RWPE2 (cell line): ENCODE results near the gene SLC38A4.

ENCODE experiments used
- ATAC-seq: fragments of 200-7000 bp; cut with Tn5 transposase; 3 replicates; pipeline ENCODE4 v1.9.1; 2021; ENCODE audit warnings: low read depth
- DNase-seq: peaks from one replicate; pipeline ENCODE4 v3.0.0-alpha.2; 2020; ENCODE audit warnings: low spot score
- H3K27ac ChIP-seq: fragments of 450-650 bp; 2 replicates; pipeline ENCODE4 v1.5.1; 2017; ENCODE audit warnings: mild to moderate bottlenecking; ENCODE audit not compliant: poor library complexity, severe bottlenecking
- H3K27me3 ChIP-seq: fragments of 250-450 bp; sonication (Bioruptor Pico); 2 replicates; pipeline ENCODE4 v1.5.1; 2021; ENCODE audit warnings: mild to moderate bottlenecking, moderate library complexity; ENCODE audit not compliant: insufficient read depth, poor library complexity, severe bottlenecking
- H3K36me3 ChIP-seq: fragments of 250-450 bp; sonication (Bioruptor Pico); 2 replicates; pipeline ENCODE4 v1.5.1; 2020; ENCODE audit warnings: low read depth, mild to moderate bottlenecking, moderate library complexity
- H3K4me1 ChIP-seq: fragments of 250-450 bp; sonication (Bioruptor Pico); 2 replicates; pipeline ENCODE4 v1.5.1; 2021; ENCODE audit warnings: mild to moderate bottlenecking, moderate library complexity; ENCODE audit not compliant: insufficient read depth, poor library complexity, severe bottlenecking
- H3K4me3 ChIP-seq: fragments of 250-450 bp; sonication (Bioruptor Pico); 2 replicates; pipeline ENCODE4 v1.5.1; 2021; ENCODE audit warnings: mild to moderate bottlenecking, moderate library complexity; ENCODE audit not compliant: severe bottlenecking
- H3K9me3 ChIP-seq: fragments of 250-450 bp; sonication (Bioruptor Pico); 2 replicates; pipeline ENCODE4 v1.5.1; 2021; ENCODE audit warnings: mild to moderate bottlenecking, moderate library complexity; ENCODE audit not compliant: severe bottlenecking
- CTCF ChIP-seq: fragments of 450-650 bp; IDR thresholded peaks from one replicate; pipeline ENCODE4 v1.5.1; 2017; ENCODE audit warnings: mild to moderate bottlenecking, moderate library complexity; ENCODE audit not compliant: poor library complexity, severe bottlenecking

Gene SLC38A4

GRCh38 chr12:46818642-46819041 is 7.2 kb downstream of the SLC38A4 start:
- Histone ChIP-seq H3K4me3 (no peak overlapping the region), H3K27ac (no peak overlapping the region), H3K4me1 (no peaks in the 10 kb centered on the region), H3K27me3 (no peaks in the 10 kb centered on the region), H3K9me3 (no peaks in the 10 kb centered on the region), H3K36me3 (no peaks in the 10 kb centered on the region)
- ATAC-seq = no peak
- TF ChIP-seq CTCF = no peak
- DNase-seq = no peak

- Histone ChIP-seq H3K4me1 (no peaks in the 10 kb centered on the region), H3K27ac (no peak overlapping the region), H3K9me3 (no peaks in the 10 kb centered on the region), H3K27me3 (no peaks in the 10 kb centered on the region), H3K4me3 (no peak overlapping the region), H3K36me3 (no peaks in the 10 kb centered on the region)
- DNase-seq = no peak
- TF ChIP-seq CTCF = no peak
- ATAC-seq = no peak
Measured at GRCh38 chr12:46815809-46816208, 10.0 kb downstream of the SLC38A4 start.

- Histone ChIP-seq H3K27me3 (no peaks in the 10 kb centered on the region), H3K36me3 (no peaks in the 10 kb centered on the region), H3K27ac (no peak overlapping the region), H3K9me3 (no peaks in the 10 kb centered on the region), H3K4me3 (no peak overlapping the region), H3K4me1 (no peaks in the 10 kb centered on the region)
- no peak for DNase-seq
- no peak for TF ChIP-seq CTCF
- no peak for ATAC-seq
Measured at GRCh38 chr12:46814143-46814542, 11.7 kb downstream of the SLC38A4 start.

- Histone ChIP-seq H3K4me3 (no peak overlapping the region), H3K27me3 (no peaks in the 10 kb centered on the region), H3K4me1 (no peaks in the 10 kb centered on the region), H3K9me3 (no peaks in the 10 kb centered on the region), H3K36me3 (no peaks in the 10 kb centered on the region), H3K27ac (no peak overlapping the region)
- ATAC-seq (no peak), DNase-seq (no peak)
- TF ChIP-seq CTCF = no peak
Measured at GRCh38 chr12:46811185-46811584, 14.6 kb downstream of the SLC38A4 start.

GRCh38 chr12:46808955-46809697 is 16.7 kb downstream of the SLC38A4 start:
- H3K27me3 ChIP-seq = no peaks in the 10 kb centered on the region
- TF ChIP-seq CTCF = no peak
- no peak overlapping the region for H3K4me3 ChIP-seq
- H3K4me1 ChIP-seq = no peaks in the 10 kb centered on the region
- H3K27ac ChIP-seq = no peak overlapping the region
- DNase-seq (no peak), ATAC-seq (no peak)
- H3K9me3 ChIP-seq = no peaks in the 10 kb centered on the region
- no peaks in the 10 kb centered on the region for H3K36me3 ChIP-seq
